ENCODE data around the gene DESI1.

The DESI1 gene

GRCh38 chr22:41612603-41613306, 8.1 kb downstream of the DESI1 start:
- H3K4me3 ChIP-seq (ENCODE audit: low read depth, low read length): no peak overlapping the region
- TF ChIP-seq CTCF (IDR thresholded peaks at IDR 0.05; ENCODE audit: low read depth, low read length): no peak

- no peak overlapping the region for H3K4me3 ChIP-seq (ENCODE audit: low read depth, low read length)
- no peak for TF ChIP-seq CTCF (IDR thresholded peaks at IDR 0.05; ENCODE audit: low read depth, low read length)
Measured at GRCh38 chr22:41608386-41608785, 12.5 kb downstream of the DESI1 start.

- TF ChIP-seq CTCF (IDR thresholded peaks at IDR 0.05; ENCODE audit: low read depth, low read length): no peak
- no peak overlapping the region for H3K4me3 ChIP-seq (ENCODE audit: low read depth, low read length)
Measured at GRCh38 chr22:41603873-41604332, 16.9 kb downstream of the DESI1 start.

- no peak for TF ChIP-seq CTCF (IDR thresholded peaks at IDR 0.05; ENCODE audit: low read depth, low read length)
- H3K4me3 ChIP-seq (ENCODE audit: low read depth, low read length): no peak overlapping the region
Measured at GRCh38 chr22:41600976-41601375, 19.9 kb downstream of the DESI1 start.

GRCh38 chr22:41598891-41599635, 21.8 kb downstream of the DESI1 start:
- no peak overlapping the region for H3K4me3 ChIP-seq (ENCODE audit: low read depth, low read length)
- no peak for TF ChIP-seq CTCF (IDR thresholded peaks at IDR 0.05; ENCODE audit: low read depth, low read length)

- no peak for TF ChIP-seq CTCF (IDR thresholded peaks at IDR 0.05; ENCODE audit: low read depth, low read length)
- H3K4me3 ChIP-seq (ENCODE audit: low read depth, low read length): no peak overlapping the region
Measured at GRCh38 chr22:41598081-41598480, 22.8 kb downstream of the DESI1 start.

GRCh38 chr22:41597635-41597953, 23.2 kb downstream of the DESI1 start:
- no peak overlapping the region for H3K4me3 ChIP-seq (ENCODE audit: low read depth, low read length)
- no peak for TF ChIP-seq CTCF (IDR thresholded peaks at IDR 0.05; ENCODE audit: low read depth, low read length)
